Activated T-helper 1 cell treated with anti-CD3 and anti-CD28 coated beads, Interleukin-12 subunit alpha, Interleukin-12 subunit beta, Interleukin-2, Interleukin-4 antibody, amounts not matched to agents 30 ng/mL and 10 ng/mL and 1 ng/mL, durations not matched to agents 14 hours and 24 hours and 36 hours (primary cell): ENCODE results near the gene MED12L. TPM values are rescaled to one million over a fixed set of nuclear protein-coding genes. Genes with fewer than 3 reads are reported as not detected.
"Not testable (repeated sequence)": the region's sequence is repeated elsewhere in the genome, so short reads cannot be mapped to it uniquely, and the experiment has no call there.

Source experiments
- DNase-seq: peaks from one replicate; pipeline ENCODE4 v3.0.0; 2021; ENCODE audit warnings: low spot score
- H3K27ac Mint-ChIP-seq: one replicate; pipeline ENCODE4 v1.8.0; 2021; ENCODE audit warnings: mild to moderate bottlenecking, mixed read lengths
- H3K27me3 Mint-ChIP-seq: one replicate; pipeline ENCODE4 v1.8.0; 2022; ENCODE audit warnings: mild to moderate bottlenecking, moderate library complexity, mixed read lengths; ENCODE audit not compliant: insufficient read depth
- H3K36me3 Mint-ChIP-seq: one replicate; pipeline ENCODE4 v1.8.0; 2021; ENCODE audit warnings: low read depth, mixed read lengths
- H3K4me1 Mint-ChIP-seq: one replicate; pipeline ENCODE4 v1.8.0; 2021; ENCODE audit warnings: low read depth, mixed read lengths
- H3K4me3 Mint-ChIP-seq: one replicate; pipeline ENCODE4 v1.8.0; 2021; ENCODE audit warnings: mild to moderate bottlenecking, moderate library complexity, mixed read lengths
- H3K9me3 Mint-ChIP-seq: one replicate; pipeline ENCODE4 v1.8.0; 2021; ENCODE audit warnings: mixed read lengths
- intact Hi-C: fragments of 100-400 bp; cut with micrococcal nuclease; formaldehyde crosslinking; loops from one replicate; pipeline ENCODE4 v1.15.1; 2024
- total RNA-seq: library from RNA; stranded (reverse); gene quantifications from 2 replicates; pipeline ENCODE4 v1.2.3, GENCODE V29; 2022

Gene MED12L
- total RNA-seq, 1 donor from 2014 or later: 5.1 TPM

DNA sequence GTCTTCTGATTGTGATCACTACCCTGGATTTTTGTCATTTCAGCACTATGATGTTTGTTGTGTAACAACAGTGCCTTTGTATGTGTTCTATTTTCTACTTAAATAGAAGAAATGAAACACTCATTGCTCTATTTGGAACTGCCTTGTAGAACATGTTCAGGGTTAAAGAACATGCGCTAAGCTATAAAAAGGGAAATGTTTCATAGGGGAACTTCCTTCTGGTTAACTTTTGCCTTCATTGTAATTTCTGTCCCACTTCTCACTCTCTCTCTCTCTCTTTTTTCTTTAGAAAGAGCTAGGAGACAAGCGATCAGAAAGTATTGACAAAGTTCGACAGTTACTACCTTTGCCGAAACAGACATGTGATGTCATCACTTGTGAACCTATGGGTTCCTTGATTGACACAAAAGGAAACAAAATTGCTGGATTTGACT is 299.3 kb downstream of the MED12L start, which contains the start of gene P2RY12:
TSS of gene P2RY12 (minus strand) at position 13 of the 434 bp plus-strand sequence. CDS start 45,908 bp downstream, outside the sequence.
- H3K9me3 Mint-ChIP-seq: no peaks in the 10 kb centered on the region
- intact Hi-C loops: no loop called here
- no peaks in the 10 kb centered on the region for H3K36me3 Mint-ChIP-seq
- peaks cover 6% of the 10 kb centered on the region for H3K4me1 Mint-ChIP-seq
- no peak for DNase-seq
- no peak within 1 kb of the TSS for H3K4me3 Mint-ChIP-seq
- H3K27ac Mint-ChIP-seq: no peak within 1 kb of the TSS
- no peaks in the 10 kb centered on the region for H3K27me3 Mint-ChIP-seq

DNA sequence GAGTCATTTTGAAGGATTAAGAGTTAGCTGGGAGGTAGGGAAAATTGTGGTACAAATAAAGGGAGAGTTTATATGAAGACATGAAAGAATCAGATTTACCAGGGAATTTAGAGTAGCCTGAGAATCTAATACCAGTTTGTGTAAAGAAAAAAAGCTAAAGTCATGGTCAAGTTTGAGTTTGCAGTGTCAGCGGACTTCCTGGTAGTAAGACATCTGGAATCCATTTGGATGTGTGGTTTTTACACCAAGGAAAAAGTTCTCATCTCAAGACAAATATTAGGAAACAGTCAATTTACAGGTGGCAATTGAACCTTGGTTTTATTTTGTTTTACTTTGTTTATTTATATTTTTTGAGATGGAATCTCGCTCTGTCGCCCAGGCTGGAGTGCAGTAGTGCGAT is 300.6 kb downstream of the MED12L start:
- Mint-ChIP-seq H3K9me3 (no peaks in the 10 kb centered on the region), H3K36me3 (no peaks in the 10 kb centered on the region), H3K4me1 (peaks cover 6% of the 10 kb centered on the region), H3K27me3 (no peaks in the 10 kb centered on the region), H3K4me3 (no peak overlapping the region), H3K27ac (no peak overlapping the region)
- DNase-seq: no peak
- intact Hi-C loops: no loop called here

DNA sequence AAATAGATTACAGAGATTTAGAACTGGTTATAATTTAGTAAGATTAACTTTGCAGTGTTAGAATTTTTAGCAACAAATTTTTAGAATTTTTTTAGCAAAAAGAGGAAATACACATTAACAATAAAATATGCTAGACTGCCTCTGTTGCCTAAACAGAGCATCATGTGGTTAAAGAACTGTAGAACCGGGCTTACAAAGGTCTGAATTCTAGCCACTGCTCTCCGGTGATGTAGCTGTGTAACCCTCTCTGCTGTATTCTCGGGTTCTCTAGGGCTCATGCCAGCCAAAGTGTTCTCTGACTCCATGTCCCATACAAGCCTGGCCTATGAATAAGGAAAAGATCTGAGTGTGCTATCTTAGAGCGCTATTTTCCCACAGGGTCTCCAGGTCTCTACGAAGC is 302.0 kb downstream of the MED12L start:
- H3K27ac Mint-ChIP-seq: no peak overlapping the region
- H3K4me1 Mint-ChIP-seq: peaks cover 6% of the 10 kb centered on the region
- H3K27me3 Mint-ChIP-seq: peaks cover 3% of the 10 kb centered on the region
- no peaks in the 10 kb centered on the region for H3K36me3 Mint-ChIP-seq
- H3K9me3 Mint-ChIP-seq: no peaks in the 10 kb centered on the region
- H3K4me3 Mint-ChIP-seq: no peak overlapping the region
- intact Hi-C loops: no loop called here
- DNase-seq: no peak

DNA sequence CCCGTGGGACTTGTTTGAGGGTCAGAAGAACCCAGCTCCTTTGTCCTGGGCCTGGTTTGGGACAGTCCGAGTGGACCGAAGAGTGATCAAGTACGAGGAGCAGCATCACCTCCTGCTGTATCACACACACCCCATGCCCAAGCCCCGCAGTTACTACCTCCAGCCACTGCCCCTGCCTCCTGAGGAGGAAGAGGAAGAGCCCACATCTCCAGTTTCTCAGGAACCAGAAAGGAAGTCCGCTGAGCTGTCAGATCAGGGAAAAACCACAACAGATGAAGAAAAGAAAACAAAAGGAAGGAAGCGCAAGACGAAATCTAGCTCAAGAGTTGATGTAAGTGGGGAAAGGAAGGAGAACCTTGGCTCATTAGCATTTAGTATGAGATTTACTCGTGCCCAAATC is 302.4 kb downstream of the MED12L start:
- no peak for DNase-seq
- no peak overlapping the region for H3K4me3 Mint-ChIP-seq
- H3K9me3 Mint-ChIP-seq: no peaks in the 10 kb centered on the region
- H3K27me3 Mint-ChIP-seq: peaks cover 3% of the 10 kb centered on the region
- no peaks in the 10 kb centered on the region for H3K36me3 Mint-ChIP-seq
- H3K27ac Mint-ChIP-seq: no peak overlapping the region
- H3K4me1 Mint-ChIP-seq: peaks cover 6% of the 10 kb centered on the region
- intact Hi-C loops: no loop called here

DNA sequence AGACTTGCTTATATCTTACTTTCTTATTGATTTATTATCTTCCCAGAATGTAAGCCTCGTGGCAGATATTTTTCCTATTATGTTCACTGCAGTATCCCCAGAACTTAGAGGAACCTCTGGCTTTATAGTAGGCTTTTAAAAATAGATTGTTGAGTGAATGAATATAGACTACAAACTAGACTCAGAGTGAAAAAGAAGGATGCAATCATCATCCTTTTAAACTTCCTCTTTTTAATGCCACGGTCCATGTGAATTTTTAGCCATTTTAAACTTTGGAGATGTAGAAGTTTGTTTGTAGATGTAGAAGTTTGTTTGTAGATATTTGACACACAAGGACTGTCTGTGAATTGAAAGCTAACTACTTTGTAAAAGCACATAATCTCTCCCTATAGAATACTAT is 306.3 kb downstream of the MED12L start:
- Mint-ChIP-seq H3K4me3 (no peak overlapping the region), H3K9me3 (no peaks in the 10 kb centered on the region), H3K27me3 (peaks cover 7% of the 10 kb centered on the region), H3K4me1 (no peaks in the 10 kb centered on the region), H3K36me3 (no peaks in the 10 kb centered on the region), H3K27ac (no peak overlapping the region)
- intact Hi-C loops: no loop called here
- no peak for DNase-seq

DNA sequence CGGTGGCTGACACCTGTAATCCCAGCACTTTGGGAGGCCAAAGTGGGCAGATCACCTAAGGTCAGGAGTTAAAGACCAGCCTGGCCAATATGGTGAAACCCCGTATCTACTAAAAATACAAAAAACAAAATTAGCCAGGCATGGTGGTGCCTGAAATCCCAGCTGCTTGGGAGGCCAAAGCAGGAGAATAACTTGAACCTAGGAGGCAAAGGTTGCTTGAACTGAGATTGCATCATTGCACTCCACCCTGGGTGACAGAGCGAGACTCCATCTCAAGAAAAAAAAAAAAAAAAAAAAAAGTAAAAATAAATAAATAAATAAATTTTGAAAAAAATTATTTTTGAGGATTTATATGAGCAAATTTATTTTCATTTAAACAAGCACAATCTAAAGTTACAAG is 306.7 kb downstream of the MED12L start:
- intact Hi-C loops, H3K36me3 Mint-ChIP-seq, H3K4me3 Mint-ChIP-seq, H3K27ac Mint-ChIP-seq, H3K4me1 Mint-ChIP-seq, H3K27me3 Mint-ChIP-seq, H3K9me3 Mint-ChIP-seq, DNase-seq: not testable (repeated sequence)

DNA sequence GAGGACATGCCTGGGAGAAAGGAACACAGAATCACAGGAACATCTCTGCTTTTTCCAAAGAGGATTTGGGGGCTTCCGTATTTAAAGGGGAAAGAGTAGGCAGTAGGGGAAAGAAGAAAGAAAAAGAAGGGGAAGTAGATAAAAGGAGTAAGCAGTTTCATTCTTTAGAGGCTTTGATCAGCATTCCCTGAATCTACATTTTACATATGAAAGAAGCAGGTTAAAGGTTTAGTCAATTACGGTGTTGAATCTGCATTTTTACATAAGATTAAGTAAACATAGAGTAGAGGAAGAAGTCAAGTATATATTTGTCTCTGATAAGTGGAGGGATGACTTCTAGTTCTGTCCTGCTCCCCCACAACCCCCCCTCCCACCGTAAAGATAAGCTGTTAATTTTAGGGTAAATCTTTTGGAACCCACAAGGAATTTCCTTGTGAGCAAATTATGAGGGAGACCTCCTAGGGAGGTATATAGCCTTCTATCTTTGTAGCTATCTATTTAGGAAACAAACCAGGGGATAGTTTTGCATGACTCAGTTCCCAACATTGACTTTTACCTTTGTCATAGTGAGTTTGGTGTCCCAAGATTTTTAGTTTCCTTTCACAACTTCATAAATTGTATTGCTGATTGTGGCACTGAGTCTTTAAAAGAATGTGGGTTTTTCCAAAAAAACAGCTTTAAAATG is 307.8 kb downstream of the MED12L start:
- H3K27ac Mint-ChIP-seq: no peak overlapping the region
- no peak overlapping the region for H3K4me3 Mint-ChIP-seq
- intact Hi-C loops: no loop called here
- H3K36me3 Mint-ChIP-seq: no peaks in the 10 kb centered on the region
- peaks cover 7% of the 10 kb centered on the region for H3K27me3 Mint-ChIP-seq
- no peaks in the 10 kb centered on the region for H3K9me3 Mint-ChIP-seq
- H3K4me1 Mint-ChIP-seq: no peaks in the 10 kb centered on the region
- DNase-seq: no peak

DNA sequence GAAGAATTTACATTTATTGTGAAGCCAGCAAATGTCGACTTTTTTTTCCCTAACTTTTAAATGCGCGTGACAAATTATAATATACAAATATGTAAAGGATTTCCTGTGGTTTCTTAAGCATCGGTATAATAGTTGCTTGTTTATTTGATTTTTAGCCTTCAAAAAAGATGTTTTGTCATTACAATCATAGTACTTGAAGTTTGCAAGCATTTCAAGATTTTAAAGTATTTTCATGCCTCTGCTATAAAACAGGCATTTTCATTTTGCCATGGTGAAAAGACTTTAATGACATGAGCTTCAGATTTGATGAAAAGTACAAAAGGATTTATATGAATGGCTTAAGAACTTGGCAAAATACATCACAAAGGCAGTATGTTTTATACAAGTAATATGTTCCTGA is 308.5 kb downstream of the MED12L start:
- intact Hi-C loops: no loop called here
- DNase-seq: no peak
- peaks cover 7% of the 10 kb centered on the region for H3K27me3 Mint-ChIP-seq
- no peaks in the 10 kb centered on the region for H3K4me1 Mint-ChIP-seq
- no peaks in the 10 kb centered on the region for H3K36me3 Mint-ChIP-seq
- H3K27ac Mint-ChIP-seq: no peak overlapping the region
- H3K4me3 Mint-ChIP-seq: no peak overlapping the region
- no peaks in the 10 kb centered on the region for H3K9me3 Mint-ChIP-seq

DNA sequence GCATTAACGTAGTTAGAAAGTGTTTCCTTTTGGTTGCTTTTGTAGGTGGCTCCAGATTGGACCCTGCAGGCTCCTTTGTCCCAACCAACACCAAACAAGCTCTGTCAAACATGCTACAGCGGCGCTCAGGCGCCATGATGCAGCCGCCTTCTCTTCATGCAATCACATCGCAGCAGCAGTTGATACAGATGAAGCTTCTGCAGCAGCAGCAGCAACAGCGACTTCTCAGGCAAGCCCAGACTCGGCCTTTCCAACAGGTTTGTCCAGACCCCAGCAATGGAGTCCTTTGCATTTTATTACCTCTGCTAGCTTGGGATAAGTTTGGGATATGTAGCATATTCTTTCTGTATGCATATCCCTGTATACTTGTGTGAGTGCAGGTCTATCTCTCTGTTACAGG is 309.1 kb downstream of the MED12L start:
- no peaks in the 10 kb centered on the region for H3K9me3 Mint-ChIP-seq
- H3K4me3 Mint-ChIP-seq: no peak overlapping the region
- H3K27me3 Mint-ChIP-seq: peaks cover 7% of the 10 kb centered on the region
- H3K4me1 Mint-ChIP-seq: no peaks in the 10 kb centered on the region
- no peak overlapping the region for H3K27ac Mint-ChIP-seq
- H3K36me3 Mint-ChIP-seq: no peaks in the 10 kb centered on the region
- intact Hi-C loops: no loop called here
- no peak for DNase-seq

DNA sequence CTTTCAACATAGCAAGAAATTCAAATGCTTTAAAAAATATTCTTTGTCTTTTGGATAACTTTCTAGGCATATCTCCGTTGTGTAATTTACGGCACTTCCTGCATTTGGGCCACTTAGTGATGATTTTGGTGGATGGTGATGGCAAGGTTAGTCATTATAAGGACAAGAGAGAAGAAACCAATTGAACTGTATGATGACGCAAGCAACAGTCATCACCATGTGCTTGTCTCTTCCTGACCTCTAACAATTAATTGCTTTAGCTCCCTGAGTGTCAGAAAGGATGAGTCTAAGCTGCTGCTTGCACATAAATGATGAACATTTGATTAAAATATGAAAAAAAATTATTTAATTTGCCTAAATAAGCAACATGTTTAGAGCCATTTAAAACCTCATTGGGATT is 310.3 kb downstream of the MED12L start:
- Mint-ChIP-seq H3K4me1 (no peaks in the 10 kb centered on the region), H3K36me3 (no peaks in the 10 kb centered on the region), H3K9me3 (no peaks in the 10 kb centered on the region), H3K27ac (no peak overlapping the region), H3K27me3 (peaks cover 7% of the 10 kb centered on the region), H3K4me3 (no peak overlapping the region)
- DNase-seq: no peak
- intact Hi-C loops: no loop called here

DNA sequence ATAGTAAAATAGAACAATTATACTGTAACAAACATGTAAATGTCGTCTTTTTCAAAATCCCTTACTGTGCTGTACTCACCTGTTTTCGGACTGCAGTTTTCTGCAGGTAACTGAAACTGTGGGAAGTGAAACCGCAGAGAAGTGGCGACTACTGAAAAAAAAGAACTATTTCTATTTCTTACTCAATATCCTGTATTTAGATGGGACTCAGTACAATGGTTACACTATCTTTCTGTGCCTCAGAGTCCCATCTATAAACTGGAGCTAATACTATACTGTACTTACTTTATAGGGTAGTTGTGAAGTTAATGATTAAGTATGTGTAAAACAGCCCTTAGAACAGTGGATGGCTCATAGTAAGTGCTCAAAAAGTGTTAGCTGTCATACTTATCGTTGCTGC is 313.4 kb downstream of the MED12L start:
- no peaks in the 10 kb centered on the region for H3K36me3 Mint-ChIP-seq
- no peaks in the 10 kb centered on the region for H3K9me3 Mint-ChIP-seq
- H3K4me1 Mint-ChIP-seq: no peaks in the 10 kb centered on the region
- H3K4me3 Mint-ChIP-seq: no peak overlapping the region
- intact Hi-C loops: no loop called here
- H3K27ac Mint-ChIP-seq: no peak overlapping the region
- no peak for DNase-seq
- peaks cover 4% of the 10 kb centered on the region for H3K27me3 Mint-ChIP-seq

DNA sequence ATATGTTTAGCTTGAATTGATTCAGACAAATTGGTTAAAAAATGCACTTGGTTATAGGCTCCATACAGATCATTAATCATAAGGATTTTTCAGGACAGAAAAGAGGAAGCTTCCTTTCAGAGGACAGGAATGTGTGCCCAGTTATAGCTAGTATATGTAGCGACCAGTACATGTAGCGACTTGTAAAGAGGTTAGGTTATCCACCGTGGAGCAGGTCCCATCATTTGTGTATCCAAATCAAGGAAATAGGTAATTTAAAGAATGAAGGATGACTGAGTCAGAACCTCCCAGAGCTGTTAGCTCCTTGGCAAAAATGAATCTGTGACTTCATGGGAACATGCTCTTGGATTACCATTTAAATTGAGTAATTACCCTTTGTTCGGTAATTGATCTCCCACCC is 314.9 kb downstream of the MED12L start:
- Mint-ChIP-seq H3K27me3 (peaks cover 7% of the 10 kb centered on the region), H3K4me3 (no peak overlapping the region), H3K4me1 (no peaks in the 10 kb centered on the region), H3K27ac (no peak overlapping the region), H3K9me3 (no peaks in the 10 kb centered on the region), H3K36me3 (no peaks in the 10 kb centered on the region)
- intact Hi-C loops: no loop called here
- DNase-seq: no peak

DNA sequence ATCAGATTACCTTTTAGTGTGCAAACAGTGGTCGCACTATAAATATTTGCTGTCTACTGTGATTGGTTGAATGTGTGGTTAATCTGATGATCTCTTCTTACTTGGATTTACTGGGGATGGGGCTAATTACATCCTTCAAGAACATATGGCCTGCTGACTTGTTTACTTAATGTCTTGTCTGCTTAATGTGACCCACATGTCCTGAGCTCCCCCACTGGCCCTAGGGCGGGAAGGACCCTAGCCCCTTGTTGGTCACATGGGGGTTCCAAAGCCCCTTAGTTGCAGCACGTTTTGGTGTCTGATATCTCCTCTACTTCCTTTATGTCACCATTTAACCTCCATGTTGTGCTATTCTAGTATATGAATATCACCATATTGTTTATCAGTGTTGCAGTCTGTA is 316.9 kb downstream of the MED12L start:
- H3K27me3 Mint-ChIP-seq: peaks cover 9% of the 10 kb centered on the region
- H3K36me3 Mint-ChIP-seq: no peaks in the 10 kb centered on the region
- intact Hi-C loops: no loop called here
- H3K9me3 Mint-ChIP-seq: no peaks in the 10 kb centered on the region
- DNase-seq: no peak
- no peak overlapping the region for H3K27ac Mint-ChIP-seq
- H3K4me3 Mint-ChIP-seq: no peak overlapping the region
- H3K4me1 Mint-ChIP-seq: no peaks in the 10 kb centered on the region

DNA sequence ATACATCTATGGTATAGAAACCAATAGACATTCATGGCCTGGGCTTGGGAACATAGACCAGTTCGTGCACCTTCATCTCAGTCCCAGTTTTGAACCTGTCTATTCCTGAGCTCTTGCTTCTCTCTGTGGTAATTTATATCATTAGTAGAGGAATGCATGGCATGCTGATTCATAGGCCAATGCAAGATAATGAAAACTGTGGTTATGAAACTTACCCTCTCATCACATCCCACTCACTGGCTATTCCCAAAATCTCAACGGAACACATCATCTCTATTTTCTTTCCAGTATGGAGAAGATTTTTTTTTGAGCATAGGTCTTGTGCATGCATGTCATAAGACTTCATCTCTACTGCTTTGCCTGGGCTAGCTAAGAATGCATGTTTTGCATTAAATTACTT is 317.8 kb downstream of the MED12L start:
- Mint-ChIP-seq H3K36me3 (no peaks in the 10 kb centered on the region), H3K27me3 (peaks cover 9% of the 10 kb centered on the region), H3K9me3 (no peaks in the 10 kb centered on the region), H3K4me3 (no peak overlapping the region), H3K27ac (no peak overlapping the region), H3K4me1 (no peaks in the 10 kb centered on the region)
- no peak for DNase-seq
- intact Hi-C loops: no loop called here
